ENCODE measurements around the gene PPP1R9B.

Gene PPP1R9B

DNA sequence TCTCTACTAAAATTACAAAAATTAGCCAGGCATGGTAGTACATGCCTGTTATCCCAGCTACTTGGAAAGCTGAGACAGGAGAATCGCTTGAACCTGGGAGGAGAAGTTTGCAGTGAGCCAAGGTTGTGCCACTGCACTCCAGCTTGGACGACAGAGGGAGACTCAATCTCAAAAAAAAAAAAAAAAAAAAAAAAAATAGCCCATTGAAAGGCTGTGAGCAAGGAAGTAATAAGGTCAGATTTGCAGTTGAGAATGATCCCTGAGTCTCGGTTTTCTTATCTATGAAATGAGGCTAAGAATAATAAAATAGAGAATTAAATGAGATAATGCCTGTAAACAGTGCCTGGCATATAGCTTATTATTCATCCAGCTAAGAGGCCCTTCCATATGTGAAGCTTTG lies 56.7 kb downstream of the PPP1R9B start:
- peak; percentile 5 for ATAC-seq
- TF ChIP-seq, protein P1, sequence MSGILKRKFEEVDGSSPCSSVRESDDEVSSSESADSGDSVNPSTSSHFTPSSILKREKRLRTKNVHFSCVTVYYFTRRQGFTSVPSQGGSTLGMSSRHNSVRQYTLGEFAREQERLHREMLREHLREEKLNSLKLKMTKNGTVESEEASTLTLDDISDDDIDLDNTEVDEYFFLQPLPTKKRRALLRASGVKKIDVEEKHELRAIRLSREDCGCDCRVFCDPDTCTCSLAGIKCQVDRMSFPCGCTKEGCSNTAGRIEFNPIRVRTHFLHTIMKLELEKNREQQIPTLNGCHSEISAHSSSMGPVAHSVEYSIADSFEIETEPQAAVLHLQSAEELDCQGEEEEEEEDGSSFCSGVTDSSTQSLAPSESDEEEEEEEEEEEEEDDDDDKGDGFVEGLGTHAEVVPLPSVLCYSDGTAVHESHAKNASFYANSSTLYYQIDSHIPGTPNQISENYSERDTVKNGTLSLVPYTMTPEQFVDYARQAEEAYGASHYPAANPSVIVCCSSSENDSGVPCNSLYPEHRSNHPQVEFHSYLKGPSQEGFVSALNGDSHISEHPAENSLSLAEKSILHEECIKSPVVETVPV (CRISPR knock-in tag; IDR thresholded peaks at IDR 0.05), result no peak
- TF ChIP-seq ZNF565 (CRISPR knock-in tag; conservative IDR thresholded peaks at IDR 0.05; ENCODE audit: low read depth) (no peak), ARNTL (CRISPR knock-in tag; IDR thresholded peaks at IDR 0.05; ENCODE audit: borderline replicate concordance, low read depth) (no peak), RARB (CRISPR knock-in tag; IDR thresholded peaks at IDR 0.05) (no peak), TCF4 (CRISPR knock-in tag; IDR thresholded peaks at IDR 0.05; ENCODE audit: borderline replicate concordance) (no peak), ZC3H10 (CRISPR knock-in tag; IDR thresholded peaks at IDR 0.05) (no peak), ZNF8 (CRISPR knock-in tag; IDR thresholded peaks at IDR 0.05) (no peak), ISL1 (CRISPR knock-in tag; IDR thresholded peaks at IDR 0.05) (no peak), ZFP30 (CRISPR knock-in tag; IDR thresholded peaks at IDR 0.05) (no peak), PPARA (CRISPR knock-in tag; IDR thresholded peaks at IDR 0.05; ENCODE audit: borderline replicate concordance) (no peak), GLIS3 (CRISPR knock-in tag; IDR thresholded peaks at IDR 0.05) (no peak), TOX (CRISPR knock-in tag; IDR thresholded peaks at IDR 0.05; ENCODE audit: borderline replicate concordance) (no peak)
- TF ChIP-seq, protein P2, sequence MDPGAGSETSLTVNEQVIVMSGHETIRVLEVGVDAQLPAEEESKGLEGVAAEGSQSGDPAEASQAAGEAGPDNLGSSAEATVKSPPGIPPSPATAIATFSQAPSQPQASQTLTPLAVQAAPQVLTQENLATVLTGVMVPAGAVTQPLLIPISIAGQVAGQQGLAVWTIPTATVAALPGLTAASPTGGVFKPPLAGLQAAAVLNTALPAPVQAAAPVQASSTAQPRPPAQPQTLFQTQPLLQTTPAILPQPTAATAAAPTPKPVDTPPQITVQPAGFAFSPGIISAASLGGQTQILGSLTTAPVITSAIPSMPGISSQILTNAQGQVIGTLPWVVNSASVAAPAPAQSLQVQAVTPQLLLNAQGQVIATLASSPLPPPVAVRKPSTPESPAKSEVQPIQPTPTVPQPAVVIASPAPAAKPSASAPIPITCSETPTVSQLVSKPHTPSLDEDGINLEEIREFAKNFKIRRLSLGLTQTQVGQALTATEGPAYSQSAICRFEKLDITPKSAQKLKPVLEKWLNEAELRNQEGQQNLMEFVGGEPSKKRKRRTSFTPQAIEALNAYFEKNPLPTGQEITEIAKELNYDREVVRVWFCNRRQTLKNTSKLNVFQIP (CRISPR knock-in tag; IDR thresholded peaks at IDR 0.05; ENCODE audit: borderline replicate concordance, low read depth), result no peak
- TF ChIP-seq, protein P3, sequence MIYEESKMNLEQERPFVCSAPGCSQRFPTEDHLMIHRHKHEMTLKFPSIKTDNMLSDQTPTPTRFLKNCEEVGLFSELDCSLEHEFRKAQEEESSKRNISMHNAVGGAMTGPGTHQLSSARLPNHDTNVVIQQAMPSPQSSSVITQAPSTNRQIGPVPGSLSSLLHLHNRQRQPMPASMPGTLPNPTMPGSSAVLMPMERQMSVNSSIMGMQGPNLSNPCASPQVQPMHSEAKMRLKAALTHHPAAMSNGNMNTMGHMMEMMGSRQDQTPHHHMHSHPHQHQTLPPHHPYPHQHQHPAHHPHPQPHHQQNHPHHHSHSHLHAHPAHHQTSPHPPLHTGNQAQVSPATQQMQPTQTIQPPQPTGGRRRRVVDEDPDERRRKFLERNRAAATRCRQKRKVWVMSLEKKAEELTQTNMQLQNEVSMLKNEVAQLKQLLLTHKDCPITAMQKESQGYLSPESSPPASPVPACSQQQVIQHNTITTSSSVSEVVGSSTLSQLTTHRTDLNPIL (CRISPR knock-in tag; IDR thresholded peaks at IDR 0.05; ENCODE audit: low read depth), result no peak

DNA sequence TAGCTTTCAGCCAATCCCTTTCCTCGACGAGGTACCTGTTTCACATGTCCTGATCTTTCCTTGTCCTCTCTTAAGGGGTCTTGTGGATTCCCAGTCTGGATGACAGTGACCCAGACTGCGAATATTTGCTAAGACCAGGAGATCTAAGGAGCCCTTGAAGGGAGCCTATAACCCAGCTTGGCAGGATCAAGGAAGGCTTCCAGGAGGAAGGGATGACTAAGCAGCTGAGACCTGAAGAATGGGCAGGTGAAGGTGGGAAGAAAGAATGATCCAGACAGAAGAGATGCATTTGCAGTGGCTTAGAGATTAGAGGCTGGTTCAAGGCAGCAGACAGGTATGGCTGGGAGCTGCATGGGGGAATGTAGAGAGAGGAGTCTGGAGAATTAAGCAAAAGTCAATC lies 57.2 kb downstream of the PPP1R9B start:
- TF ChIP-seq TCF4 (CRISPR knock-in tag; IDR thresholded peaks at IDR 0.05; ENCODE audit: borderline replicate concordance) (no peak), ARNTL (CRISPR knock-in tag; IDR thresholded peaks at IDR 0.05; ENCODE audit: borderline replicate concordance, low read depth) (no peak), TOX (CRISPR knock-in tag; IDR thresholded peaks at IDR 0.05; ENCODE audit: borderline replicate concordance) (no peak), ESRRG (CRISPR knock-in tag; IDR thresholded peaks at IDR 0.05) (no peak), RARB (CRISPR knock-in tag; IDR thresholded peaks at IDR 0.05) (no peak), ZC3H10 (CRISPR knock-in tag; IDR thresholded peaks at IDR 0.05) (no peak), ISL1 (CRISPR knock-in tag; IDR thresholded peaks at IDR 0.05) (no peak), ZFP3 (CRISPR knock-in tag; IDR thresholded peaks at IDR 0.05) (no peak), ZFP30 (CRISPR knock-in tag; IDR thresholded peaks at IDR 0.05) (no peak), GLIS3 (CRISPR knock-in tag; IDR thresholded peaks at IDR 0.05) (no peak), ZNF565 (CRISPR knock-in tag; conservative IDR thresholded peaks at IDR 0.05; ENCODE audit: low read depth) (no peak), ZNF8 (CRISPR knock-in tag; IDR thresholded peaks at IDR 0.05) (no peak), CSDC2 (CRISPR knock-in tag; IDR thresholded peaks at IDR 0.05) (no peak)
- TF ChIP-seq, protein P3 (CRISPR knock-in tag; IDR thresholded peaks at IDR 0.05; ENCODE audit: low read depth), result no peak
- TF ChIP-seq, protein P4, sequence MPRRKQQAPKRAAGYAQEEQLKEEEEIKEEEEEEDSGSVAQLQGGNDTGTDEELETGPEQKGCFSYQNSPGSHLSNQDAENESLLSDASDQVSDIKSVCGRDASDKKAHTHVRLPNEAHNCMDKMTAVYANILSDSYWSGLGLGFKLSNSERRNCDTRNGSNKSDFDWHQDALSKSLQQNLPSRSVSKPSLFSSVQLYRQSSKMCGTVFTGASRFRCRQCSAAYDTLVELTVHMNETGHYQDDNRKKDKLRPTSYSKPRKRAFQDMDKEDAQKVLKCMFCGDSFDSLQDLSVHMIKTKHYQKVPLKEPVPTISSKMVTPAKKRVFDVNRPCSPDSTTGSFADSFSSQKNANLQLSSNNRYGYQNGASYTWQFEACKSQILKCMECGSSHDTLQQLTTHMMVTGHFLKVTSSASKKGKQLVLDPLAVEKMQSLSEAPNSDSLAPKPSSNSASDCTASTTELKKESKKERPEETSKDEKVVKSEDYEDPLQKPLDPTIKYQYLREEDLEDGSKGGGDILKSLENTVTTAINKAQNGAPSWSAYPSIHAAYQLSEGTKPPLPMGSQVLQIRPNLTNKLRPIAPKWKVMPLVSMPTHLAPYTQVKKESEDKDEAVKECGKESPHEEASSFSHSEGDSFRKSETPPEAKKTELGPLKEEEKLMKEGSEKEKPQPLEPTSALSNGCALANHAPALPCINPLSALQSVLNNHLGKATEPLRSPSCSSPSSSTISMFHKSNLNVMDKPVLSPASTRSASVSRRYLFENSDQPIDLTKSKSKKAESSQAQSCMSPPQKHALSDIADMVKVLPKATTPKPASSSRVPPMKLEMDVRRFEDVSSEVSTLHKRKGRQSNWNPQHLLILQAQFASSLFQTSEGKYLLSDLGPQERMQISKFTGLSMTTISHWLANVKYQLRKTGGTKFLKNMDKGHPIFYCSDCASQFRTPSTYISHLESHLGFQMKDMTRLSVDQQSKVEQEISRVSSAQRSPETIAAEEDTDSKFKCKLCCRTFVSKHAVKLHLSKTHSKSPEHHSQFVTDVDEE (CRISPR knock-in tag; IDR thresholded peaks at IDR 0.05), result no peak
- TF ChIP-seq, protein P5, sequence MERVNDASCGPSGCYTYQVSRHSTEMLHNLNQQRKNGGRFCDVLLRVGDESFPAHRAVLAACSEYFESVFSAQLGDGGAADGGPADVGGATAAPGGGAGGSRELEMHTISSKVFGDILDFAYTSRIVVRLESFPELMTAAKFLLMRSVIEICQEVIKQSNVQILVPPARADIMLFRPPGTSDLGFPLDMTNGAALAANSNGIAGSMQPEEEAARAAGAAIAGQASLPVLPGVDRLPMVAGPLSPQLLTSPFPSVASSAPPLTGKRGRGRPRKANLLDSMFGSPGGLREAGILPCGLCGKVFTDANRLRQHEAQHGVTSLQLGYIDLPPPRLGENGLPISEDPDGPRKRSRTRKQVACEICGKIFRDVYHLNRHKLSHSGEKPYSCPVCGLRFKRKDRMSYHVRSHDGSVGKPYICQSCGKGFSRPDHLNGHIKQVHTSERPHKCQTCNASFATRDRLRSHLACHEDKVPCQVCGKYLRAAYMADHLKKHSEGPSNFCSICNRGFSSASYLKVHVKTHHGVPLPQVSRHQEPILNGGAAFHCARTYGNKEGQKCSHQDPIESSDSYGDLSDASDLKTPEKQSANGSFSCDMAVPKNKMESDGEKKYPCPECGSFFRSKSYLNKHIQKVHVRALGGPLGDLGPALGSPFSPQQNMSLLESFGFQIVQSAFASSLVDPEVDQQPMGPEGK (CRISPR knock-in tag; IDR thresholded peaks at IDR 0.05; ENCODE audit: borderline replicate concordance), result no peak
- TF ChIP-seq, protein P2 (CRISPR knock-in tag; IDR thresholded peaks at IDR 0.05; ENCODE audit: borderline replicate concordance, low read depth), result no peak
- no peak for ATAC-seq

Measured in SK-N-SH treated with all-trans-retinoic acid at 6 μM for 48 hours (cell line).